ENCODE results near the gene ATP6V1G2.

DNA sequence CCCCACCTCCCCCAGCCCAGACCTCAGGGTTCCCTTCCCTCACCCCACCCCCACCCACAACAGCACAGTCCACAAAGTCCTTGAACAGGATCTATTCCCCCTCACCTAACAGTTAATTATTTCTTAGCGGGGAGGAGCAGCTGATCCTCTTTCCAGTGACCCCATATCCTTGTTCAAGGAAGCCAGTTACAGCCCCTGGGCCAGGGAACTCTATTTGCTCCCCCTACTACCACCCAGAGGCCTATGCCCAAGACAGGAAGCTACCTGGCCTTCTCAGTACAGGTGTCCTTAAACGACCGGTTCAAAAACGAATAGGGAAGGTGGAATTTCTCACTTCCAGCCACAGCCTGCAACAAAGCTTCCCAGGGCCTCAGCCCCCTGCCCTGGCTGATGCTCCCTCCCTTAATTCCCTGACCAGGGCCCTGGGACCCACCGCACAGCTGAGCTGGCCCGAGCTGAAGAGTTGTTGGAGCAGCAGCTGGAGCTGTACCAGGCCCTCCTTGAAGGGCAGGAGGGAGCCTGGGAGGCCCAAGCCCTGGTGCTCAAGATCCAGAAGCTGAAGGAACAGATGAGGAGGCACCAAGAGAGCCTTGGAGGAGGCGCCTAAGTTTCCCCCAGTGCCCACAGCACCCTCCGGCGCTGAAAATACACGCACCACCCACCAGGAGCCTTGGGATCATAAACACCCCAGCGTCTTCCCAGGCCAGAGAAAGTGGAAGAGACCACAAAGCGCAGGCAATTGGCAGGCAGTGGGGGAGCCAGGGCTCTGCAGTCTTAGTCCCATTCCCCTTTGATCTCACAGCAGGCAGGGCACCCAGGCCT is 16.9 kb downstream of the ATP6V1G2 start:
- TF ChIP-seq, protein P1, sequence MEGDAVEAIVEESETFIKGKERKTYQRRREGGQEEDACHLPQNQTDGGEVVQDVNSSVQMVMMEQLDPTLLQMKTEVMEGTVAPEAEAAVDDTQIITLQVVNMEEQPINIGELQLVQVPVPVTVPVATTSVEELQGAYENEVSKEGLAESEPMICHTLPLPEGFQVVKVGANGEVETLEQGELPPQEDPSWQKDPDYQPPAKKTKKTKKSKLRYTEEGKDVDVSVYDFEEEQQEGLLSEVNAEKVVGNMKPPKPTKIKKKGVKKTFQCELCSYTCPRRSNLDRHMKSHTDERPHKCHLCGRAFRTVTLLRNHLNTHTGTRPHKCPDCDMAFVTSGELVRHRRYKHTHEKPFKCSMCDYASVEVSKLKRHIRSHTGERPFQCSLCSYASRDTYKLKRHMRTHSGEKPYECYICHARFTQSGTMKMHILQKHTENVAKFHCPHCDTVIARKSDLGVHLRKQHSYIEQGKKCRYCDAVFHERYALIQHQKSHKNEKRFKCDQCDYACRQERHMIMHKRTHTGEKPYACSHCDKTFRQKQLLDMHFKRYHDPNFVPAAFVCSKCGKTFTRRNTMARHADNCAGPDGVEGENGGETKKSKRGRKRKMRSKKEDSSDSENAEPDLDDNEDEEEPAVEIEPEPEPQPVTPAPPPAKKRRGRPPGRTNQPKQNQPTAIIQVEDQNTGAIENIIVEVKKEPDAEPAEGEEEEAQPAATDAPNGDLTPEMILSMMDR (IDR thresholded peaks at IDR 0.05; ENCODE audit: control extremely low read depth in 1 of 3, insufficient read depth in 1 of 3, low read depth in 1 of 3, low read length in 3 of 3), result no peak
- TF ChIP-seq, protein P2, sequence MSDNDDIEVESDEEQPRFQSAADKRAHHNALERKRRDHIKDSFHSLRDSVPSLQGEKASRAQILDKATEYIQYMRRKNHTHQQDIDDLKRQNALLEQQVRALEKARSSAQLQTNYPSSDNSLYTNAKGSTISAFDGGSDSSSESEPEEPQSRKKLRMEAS (IDR thresholded peaks at IDR 0.05), result no peak
- no peak for TF ChIP-seq CREB1 (IDR thresholded peaks at IDR 0.05)

Measured in H1 (cell line).